GM21576 (cell line): ENCODE results near the gene ZNF436.
"Not testable (repeated sequence)": the region's sequence is repeated elsewhere in the genome, so short reads cannot be mapped to it uniquely, and the experiment has no call there.

Experiments used
- ATAC-seq: cut with Tn5 transposase; IDR thresholded peaks from one replicate; pipeline ENCODE4 v1.9.1; 2021; ENCODE audit warnings: mild to moderate bottlenecking, moderate library complexity; ENCODE audit not compliant: unreplicated experiment

ZNF436 gene

DNA sequence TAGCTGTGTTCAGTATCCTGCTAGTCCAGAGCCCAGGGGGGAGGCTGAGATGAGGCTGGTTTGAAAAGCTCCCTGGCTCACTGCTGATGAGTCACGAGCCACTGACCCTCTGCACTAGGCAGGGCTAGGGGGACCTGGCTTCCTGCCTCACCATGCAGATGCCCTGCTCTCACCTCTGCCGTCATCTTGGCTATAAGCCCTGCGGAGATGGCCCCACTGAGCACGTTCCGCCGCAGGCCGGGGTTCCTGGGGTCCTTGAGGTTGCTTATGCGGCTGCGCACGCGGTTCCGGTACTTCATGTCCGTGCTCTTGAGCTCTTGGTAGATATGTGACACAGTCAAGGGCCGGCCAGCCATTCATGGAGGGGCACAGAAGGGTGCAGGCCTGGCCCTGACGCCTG is 24.1 kb upstream of the ZNF436 start:
- ATAC-seq = no peak

DNA sequence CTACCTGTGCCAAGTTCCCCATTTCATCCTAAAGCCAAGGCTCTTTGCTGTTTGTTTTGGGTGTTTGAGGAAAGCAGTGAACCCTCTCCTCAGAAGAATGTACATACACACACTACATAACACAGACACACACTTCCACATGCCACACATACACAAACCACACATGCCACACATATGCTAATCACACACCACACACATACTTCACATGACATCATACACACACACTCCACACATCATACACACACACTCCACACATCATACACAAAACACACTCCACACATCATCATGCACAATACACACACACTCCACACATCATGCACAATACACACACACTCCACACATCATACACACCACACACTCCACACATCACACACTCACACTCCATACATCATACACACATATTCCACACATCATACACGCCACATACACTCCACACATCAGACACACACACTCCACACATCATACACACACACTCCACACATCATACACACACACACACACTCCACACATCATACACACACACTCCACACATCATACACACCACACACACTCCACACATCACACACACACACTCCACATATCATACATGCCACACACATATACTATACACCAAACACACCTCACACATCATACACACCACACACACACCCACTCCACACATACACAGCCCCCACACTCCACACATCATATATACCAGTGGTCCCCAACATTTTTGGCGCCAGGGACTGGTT is 22.7 kb upstream of the ZNF436 start:
- no peak for ATAC-seq

GRCh38 chr1:23389837-23390321 is 20.2 kb upstream of the ZNF436 start:
- ATAC-seq = no peak

GRCh38 chr1:23387494-23387893 is 17.9 kb upstream of the ZNF436 start:
- no peak for ATAC-seq

DNA sequence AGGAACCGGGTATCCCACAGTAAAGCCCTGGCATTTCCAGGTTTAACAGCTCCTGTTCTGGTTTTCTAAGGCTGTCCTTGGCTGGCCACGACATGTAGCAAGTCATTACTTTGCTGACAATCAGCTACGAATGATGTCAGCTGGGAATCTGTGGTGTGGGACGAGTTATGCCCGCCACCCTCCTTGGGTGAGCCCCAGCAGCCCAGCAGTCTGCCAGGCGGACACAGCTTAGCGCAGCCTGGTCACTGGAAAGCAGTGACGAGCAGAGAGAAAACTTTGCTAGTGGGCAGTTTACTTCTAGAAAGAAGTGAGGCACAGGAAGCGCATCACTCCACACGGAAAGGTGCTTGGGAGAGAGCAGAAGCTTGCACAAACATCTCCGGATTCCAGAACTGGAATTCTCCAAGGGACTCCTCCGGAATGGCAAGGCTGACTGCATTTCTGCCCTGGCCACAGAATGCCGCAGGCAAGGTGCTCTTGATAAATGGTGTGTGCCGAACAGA is 15.5 kb upstream of the ZNF436 start:
- ATAC-seq = no peak

DNA sequence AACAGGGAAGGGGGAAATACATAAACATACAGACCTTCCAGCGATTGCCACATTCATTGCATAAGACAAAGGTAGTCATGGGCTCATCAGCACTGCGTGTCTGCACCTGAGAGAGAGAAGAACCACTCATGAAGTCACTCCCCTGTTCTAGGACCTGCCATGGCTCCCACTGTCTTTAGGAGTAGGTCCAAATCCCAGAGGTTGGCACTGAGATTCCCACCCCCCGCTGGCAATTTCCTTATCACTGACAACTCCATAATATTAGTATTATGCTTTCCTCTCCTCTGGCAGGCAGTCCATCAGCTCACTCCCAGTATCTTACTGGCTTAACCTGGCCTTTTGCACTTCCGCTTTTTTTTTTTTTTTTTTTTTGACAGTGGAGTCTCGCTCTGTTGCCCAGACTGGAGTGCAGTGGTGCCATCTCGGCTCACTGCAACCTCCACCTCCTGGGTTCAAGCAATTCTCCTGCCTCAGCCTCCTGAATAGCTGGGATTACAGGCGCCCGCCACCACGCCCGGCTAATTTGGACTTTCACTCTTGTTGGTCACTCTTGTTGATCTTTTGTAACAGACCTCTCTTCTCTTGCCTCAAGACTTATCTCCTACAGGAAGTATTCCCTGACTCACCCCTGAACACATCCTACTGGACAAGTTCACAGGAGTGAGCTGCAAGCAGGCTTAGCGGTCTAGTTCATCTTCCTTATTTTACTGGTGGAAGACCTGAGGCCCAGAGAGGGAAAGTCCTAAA is 14.8 kb upstream of the ZNF436 start:
- ATAC-seq = no peak

DNA sequence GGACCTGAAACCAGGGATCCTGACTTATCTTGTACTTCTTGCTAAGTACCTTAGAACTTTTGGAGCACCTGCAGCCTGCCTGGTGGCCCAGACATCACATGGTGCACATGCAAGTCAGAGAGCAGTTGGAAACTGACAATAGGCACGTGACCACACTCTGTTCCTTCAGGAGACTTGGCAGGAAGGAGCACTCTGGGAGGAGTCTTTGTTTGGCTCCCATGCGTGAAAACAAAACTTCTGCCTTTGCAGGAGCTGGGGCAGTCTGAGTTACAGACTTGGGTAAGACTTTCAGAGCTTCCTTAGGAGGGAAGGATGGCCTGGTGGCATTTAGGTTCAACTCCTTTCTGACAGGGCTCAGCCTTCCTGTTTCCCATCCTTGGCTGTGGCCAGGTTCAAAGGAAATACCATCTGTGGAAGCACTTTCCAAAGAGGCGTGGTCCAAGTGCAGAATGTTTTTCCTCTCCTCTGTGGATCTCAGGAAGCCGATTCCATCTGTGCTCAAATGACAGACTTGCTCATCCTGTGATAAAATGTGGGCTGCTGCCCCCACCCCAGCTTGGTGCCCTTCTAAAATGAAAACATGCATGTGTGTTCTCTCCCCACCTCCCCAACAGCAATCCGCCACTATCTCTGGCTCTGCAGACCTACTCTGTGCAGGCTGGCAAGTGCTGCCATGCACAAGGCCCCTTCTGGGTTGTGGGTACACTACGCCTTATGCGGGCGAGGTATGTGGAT is 14.1 kb upstream of the ZNF436 start:
- no peak for ATAC-seq

DNA sequence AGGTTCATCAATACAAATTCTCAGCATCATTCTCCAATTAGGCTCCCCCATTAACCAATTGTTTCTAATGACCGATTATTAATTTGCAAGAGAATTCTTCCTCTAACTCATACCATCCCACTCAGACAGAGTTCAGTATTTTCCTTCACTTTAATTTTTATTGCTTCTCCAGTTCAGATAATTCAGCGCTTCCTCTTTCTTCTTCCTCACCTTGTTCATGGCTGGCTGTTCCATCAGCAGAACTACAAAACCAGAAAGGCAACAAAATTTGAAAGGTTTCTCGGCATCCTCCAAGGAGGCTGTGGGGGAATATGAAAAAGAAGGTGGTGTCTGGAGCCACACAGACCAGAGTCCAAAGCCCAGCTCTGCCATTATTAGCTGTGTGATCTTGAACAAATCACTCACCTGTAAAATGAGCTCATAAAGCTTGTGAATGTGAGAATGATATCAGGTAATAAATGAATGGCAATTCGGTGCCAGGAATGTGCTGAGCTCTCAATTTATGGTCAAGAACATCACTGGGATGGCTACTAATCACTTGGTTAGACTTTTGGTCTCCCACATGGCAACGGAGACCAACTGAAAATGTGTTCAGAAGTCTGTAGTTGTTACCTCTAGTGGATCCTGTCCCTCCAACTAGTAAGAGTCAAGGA is 11.7 kb upstream of the ZNF436 start:
- ATAC-seq = no peak

DNA sequence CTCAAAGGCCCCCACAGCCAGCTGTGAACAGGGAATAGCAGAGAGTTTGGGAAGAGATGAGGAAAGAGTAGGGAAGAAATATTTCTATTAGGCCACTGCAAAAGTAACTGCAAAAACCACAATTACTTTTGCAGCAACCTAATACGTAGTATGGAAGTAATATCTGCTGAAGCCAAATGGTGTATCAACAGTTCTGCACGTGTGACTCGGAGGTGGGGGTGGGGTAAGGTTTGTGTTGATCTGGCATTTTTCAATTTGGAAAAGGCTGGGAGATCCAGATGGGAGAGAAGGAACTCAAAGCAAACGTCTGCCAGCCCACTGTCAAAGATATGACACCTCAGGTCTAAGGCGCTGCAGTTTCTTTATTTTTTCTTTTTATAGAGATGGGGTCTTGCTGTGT is 11.1 kb upstream of the ZNF436 start:
- ATAC-seq = no peak

- not testable (repeated sequence) for ATAC-seq
These were observed 10.6 kb upstream of the ZNF436 start for GRCh38 chr1:23380236-23380635.

DNA sequence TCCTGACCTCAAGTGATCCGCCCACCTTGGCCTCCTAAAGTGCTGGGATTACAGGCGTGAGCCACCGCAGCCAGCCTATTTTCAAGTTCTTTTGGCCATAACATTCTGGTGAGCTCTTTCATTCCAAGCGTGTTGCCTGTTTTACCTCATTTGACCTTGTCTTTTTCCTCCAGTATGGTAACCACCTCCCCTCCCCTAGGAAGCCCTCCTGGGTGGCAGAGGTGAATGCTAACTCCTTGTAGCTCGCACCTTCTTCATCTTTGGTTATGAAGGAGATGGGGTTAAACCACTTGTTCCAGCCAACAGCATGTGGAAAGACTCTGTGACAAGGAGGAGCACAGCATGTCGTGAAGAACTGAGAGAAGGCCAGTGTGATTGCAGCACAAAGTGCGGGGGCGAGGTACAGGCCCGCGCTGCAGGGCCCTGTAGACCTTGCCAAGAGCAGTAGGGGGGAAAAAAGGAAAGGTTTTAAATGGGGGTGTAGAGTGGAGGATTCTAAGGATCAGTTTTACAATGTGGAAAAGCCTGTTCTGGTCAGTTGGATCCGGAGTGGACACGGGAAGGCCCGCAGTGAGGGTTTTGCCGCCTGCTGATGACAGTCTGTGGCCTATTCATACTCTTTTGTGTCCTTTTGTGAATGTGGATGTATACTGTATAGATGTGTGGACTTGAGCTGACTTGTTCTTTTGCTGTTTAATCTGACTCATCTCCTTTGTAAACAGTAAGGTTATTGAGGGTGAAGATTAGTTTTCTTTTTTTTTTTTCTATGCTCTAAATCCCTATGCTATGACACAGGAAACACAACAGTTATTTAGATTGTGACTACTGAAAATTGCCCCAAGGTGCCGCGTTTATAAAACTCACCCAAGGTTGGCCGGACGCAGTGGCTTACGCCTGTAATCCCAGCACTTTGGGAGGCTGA is 7.5 kb upstream of the ZNF436 start:
- no peak for ATAC-seq

DNA sequence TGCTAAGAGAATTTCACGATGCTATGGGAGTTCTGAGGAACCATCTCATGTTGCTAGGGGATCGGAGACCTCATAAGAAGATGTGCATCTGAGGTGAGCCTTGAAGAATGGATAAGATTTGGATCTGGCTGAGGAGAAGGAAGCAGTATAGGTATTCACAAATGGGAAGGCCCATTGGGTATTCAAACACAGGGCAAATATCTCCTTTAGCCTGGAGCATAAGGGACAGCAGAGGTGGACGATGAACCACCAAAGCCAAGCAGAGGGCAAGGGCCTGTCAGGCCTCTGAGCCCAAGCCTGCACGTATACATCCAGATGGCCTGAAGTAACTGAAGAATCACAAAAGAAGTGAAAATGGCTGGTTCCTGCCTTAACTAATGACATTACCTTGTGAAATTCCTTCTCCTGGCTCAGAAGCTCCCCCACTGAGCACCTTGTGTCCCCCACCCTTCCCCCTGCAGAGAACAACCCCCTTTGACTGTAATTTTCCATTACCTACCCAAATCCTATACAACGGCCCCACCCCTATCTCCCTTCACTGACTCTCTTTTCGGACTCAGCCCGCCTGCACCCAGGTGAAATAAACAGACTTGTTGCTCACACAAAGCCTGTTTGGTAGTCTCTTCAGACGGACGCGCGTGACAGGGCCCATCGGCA is 4.6 kb upstream of the ZNF436 start:
- ATAC-seq = not testable (repeated sequence)

DNA sequence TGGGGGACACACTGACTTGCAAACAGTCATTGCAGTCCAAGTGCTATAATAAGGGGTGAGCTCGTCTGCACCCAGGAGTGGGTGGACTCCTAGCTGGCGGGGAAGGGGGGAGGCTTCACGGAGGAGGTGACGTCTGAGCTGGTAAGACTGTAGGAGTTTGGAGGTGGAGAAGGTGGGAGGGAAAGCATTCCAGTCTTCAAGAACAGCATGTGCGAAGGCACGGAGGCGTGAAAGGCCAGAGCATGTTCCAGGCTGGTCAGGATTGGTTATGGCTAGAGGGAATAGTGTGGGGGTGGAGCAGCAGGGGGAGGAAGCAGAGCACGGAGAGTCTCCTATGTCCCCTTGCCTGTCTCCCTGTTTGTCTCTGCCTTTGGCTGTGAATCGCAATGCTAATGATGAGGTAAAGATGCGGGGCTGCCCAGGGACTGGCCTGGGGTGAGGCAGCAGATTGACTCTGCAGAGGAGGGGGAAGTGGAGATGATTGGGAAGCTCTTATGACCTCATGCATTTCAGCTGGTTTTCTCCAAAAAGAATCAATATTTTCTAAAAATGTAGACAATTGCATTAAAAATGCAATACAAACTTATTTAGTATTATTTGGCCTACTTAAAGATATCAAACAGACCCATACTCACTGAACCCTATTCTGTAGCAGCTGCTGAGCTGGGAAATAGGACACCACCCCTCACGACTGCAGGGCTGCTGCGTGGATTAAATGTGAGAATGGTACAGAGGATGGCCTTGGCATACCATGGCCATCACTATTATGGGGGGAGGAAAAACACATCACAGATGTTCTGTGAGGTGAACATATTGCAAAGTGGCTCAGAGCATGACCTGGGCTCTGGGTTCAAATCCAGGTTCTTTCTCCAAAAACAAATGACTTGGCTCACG is 2.6 kb upstream of the ZNF436 start:
- ATAC-seq = no peak

DNA sequence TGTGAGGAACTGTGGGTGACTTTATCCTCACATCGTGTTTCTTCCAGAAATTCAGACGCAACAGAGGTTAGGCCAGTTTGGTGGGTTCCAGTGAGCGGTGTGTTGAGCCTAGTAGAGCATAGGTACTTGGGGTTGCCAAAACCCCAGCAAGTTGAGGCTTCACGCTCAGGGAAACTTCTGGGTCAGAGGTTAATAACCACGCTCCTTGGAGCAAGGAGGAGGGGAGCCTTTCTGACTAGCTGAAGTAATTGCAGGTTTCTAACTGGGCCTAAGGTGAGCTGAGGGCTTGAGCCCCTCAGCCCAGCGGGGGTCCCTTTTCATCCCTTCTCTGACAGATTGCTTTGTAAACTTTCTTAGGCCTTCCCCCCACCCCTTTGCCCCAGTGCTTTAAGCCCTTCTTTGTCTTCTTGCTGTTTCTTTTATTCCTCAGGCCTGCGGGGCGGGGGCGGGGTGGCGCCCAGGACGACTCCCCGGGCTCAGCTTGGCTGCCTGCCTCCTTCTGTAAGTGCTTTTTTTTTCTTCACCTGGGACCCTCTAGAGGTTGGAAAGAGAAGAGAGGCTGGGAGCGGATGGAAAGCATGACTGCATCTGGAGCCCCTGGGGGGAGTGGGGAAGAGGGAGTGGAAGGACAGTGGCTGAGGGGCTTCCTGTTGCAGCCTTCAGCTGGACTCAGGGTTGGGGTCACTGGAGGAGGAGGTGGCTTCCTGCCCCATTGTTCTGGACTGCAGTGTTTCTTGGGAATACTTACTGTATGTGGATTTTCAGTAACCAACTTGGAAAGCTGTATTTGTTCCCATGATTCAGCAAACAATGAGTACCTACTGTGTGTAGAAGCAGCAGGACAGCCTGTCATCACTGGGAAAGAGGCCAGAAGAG is 1.3 kb upstream of the ZNF436 start:
- ATAC-seq = no peak

GRCh38 chr1:23370330-23370708 is 683 bp upstream of the ZNF436 start:
- no peak for ATAC-seq

- ATAC-seq = peak; percentile 61
These were observed 888 bp downstream of the ZNF436 start for GRCh38 chr1:23368562-23369334.
